Epidermal melanocyte (primary cell): ENCODE measurements around the gene CTSF.
A peak's percentile ranks its signal among the peaks of the same experiment; 100 is the strongest.
"Not testable (repeated sequence)": the region's sequence is repeated elsewhere in the genome, so short reads cannot be mapped to it uniquely, and the experiment has no call there.

Experiments used
- DNase-seq: peaks from one replicate; pipeline ENCODE4 v3.0.0; 2011; ENCODE audit warnings: low spot score; ENCODE audit not compliant: insufficient read length

CTSF gene

GRCh38 chr11:66589996-66590675, 21.7 kb upstream of the CTSF start:
- DNase-seq, result no peak

GRCh38 chr11:66589315-66589714, 20.9 kb upstream of the CTSF start:
- DNase-seq, result not testable (repeated sequence)

- DNase-seq, result no peak
Observed at GRCh38 chr11:66586136-66586535, 17.7 kb upstream of the CTSF start.

GRCh38 chr11:66585447-66585846, 17.0 kb upstream of the CTSF start:
- not testable (repeated sequence) for DNase-seq

GRCh38 chr11:66582565-66583147, 14.2 kb upstream of the CTSF start:
- DNase-seq, result not testable (repeated sequence)

- no peak for DNase-seq
Observed at GRCh38 chr11:66581261-66581660, 12.9 kb upstream of the CTSF start.

GRCh38 chr11:66580803-66581202, 12.4 kb upstream of the CTSF start:
- DNase-seq, result no peak

GRCh38 chr11:66579017-66579606, 10.7 kb upstream of the CTSF start:
- DNase-seq, result peak; percentile 91

GRCh38 chr11:66570850-66571180, 2.4 kb upstream of the CTSF start:
- DNase-seq, result no peak

GRCh38 chr11:66570079-66570849, 1.9 kb upstream of the CTSF start:
- no peak for DNase-seq

GRCh38 chr11:66569076-66569475, 670 bp upstream of the CTSF start:
- no peak for DNase-seq

- DNase-seq, result no peak
Observed at GRCh38 chr11:66567787-66568123, 651 bp downstream of the CTSF start.

- no peak for DNase-seq
Observed at GRCh38 chr11:66566221-66566620, 2.2 kb downstream of the CTSF start.

- peak; percentile 10 for DNase-seq
Observed at GRCh38 chr11:66564984-66565383, 3.4 kb downstream of the CTSF start.

GRCh38 chr11:66564538-66564937, 3.9 kb downstream of the CTSF start:
- no peak for DNase-seq

GRCh38 chr11:66563832-66564231, 4.6 kb downstream of the CTSF start:
- DNase-seq, result no peak

GRCh38 chr11:66562907-66563583, 5.4 kb downstream of the CTSF start:
- no peak for DNase-seq

GRCh38 chr11:66562275-66562674, 6.1 kb downstream of the CTSF start:
- no peak for DNase-seq

- no peak for DNase-seq
Observed at GRCh38 chr11:66561975-66562248, 6.5 kb downstream of the CTSF start.

- DNase-seq, result no peak
Observed at GRCh38 chr11:66561178-66561974, 7.0 kb downstream of the CTSF start.
